Measurements from ENCODE around the gene CALU.

The CALU gene

DNA sequence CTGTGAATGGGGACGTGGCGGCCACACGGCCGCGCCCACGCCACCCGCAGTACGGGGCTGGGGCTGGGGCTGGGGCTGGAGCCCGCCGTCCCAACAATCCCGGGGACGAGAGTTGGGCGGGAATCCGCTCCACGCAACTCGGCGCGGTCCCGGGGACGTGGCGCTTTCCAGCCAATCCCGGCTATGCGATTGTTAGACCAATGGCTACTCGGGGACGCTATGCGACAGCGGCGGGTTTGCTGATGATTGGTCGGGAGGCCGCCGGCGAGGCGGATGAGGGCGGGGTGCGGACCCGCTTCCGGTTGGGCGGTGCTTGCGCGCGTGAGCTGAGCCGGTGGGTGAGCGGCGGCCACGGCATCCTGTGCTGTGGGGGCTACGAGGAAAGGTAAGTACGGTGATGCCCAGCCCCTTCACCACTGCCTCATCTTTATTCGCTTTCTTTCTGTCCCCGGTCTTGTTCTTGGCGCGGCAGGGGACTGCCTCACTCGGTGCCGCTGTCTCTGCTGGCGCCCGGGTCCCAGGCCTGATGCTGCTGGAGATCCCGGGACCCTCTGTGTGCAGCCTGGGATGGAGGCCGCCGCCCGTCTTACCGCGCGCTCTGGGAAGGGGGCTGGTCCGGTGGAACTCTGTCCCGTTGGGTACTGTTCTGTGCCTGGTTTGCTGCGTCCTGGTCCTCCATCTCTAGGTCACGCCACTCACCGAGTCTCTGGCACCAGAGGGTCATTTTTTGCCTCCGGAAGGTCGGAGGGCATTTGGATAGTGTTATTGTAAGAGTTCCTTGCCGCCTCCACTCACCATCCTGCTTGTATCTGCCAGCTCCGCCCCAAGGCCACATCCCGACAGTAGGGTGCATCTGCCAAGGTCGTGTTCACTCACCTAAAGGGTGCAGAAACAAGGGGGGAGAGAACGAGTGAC is at the start of gene CALU:
CALU (plus strand) TSS at position 312 of the 915 bp plus-strand sequence. CDS start 9,225 bp downstream, outside the sequence.
- H3K4me3 ChIP-seq (ENCODE audit: low read depth, low read length): peak within 1 kb of the TSS; percentile 95
- DNase-seq (ENCODE audit: low read depth): peak; percentile 91
- TF ChIP-seq, protein P1, sequence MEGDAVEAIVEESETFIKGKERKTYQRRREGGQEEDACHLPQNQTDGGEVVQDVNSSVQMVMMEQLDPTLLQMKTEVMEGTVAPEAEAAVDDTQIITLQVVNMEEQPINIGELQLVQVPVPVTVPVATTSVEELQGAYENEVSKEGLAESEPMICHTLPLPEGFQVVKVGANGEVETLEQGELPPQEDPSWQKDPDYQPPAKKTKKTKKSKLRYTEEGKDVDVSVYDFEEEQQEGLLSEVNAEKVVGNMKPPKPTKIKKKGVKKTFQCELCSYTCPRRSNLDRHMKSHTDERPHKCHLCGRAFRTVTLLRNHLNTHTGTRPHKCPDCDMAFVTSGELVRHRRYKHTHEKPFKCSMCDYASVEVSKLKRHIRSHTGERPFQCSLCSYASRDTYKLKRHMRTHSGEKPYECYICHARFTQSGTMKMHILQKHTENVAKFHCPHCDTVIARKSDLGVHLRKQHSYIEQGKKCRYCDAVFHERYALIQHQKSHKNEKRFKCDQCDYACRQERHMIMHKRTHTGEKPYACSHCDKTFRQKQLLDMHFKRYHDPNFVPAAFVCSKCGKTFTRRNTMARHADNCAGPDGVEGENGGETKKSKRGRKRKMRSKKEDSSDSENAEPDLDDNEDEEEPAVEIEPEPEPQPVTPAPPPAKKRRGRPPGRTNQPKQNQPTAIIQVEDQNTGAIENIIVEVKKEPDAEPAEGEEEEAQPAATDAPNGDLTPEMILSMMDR (IDR thresholded peaks at IDR 0.05; ENCODE audit: control insufficient read depth, extremely low read depth, insufficient read depth): no peak

DNA sequence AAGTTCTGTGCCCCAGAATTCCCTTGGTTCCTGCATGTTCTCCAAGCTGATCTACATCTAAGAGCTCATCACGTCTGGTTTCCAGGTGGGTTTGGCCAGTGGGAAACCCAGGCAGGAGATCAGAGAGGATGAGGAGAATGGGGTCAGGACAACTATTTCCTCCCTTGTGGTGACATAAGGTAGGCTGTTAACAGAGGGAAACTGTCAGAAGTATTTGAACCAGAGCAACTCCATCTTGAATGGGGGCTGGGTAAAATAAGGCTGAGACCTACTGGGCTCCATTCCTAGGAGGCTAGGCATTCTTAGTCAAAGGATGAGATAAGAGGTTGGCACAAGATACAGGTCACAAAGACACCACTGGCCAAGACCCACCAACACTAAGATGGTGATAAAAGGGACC is 47.9 kb upstream of the CALU start:
- no peak for DNase-seq (ENCODE audit: low read depth)
- TF ChIP-seq, protein P1 (IDR thresholded peaks at IDR 0.05; ENCODE audit: control insufficient read depth, extremely low read depth, insufficient read depth): no peak
- H3K4me3 ChIP-seq (ENCODE audit: low read depth, low read length): no peak overlapping the region

DNA sequence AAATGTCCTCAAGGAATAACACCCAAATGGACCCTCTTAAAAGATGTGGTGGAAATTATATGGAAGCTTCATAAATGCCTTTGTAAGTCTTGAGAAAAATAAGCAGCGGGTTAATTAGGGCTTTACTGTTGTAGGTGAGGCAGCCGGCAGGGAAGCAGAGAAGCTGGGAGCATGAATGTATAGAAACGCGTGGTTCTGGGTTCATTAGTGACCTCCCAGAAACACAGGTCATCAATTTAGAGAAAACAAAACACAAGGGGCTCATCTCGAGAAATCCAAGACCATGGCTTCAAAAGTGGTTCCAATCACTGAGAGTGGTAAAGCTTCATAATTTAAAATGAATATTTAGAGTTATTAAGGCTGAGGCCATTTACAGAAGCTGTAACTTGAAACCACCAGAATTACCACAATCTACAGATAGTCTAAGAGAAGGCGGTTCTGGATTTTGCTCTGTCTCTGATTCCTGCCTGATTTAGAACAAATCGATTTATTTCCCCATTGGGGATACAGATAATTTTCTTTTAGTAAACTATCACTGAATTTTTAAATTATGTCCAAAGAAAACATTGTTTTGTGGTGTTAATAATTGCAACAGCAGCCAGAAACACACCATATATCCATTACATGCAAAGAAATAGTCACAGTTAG is 46.4 kb upstream of the CALU start:
- H3K4me3 ChIP-seq (ENCODE audit: low read depth, low read length): no peak overlapping the region
- TF ChIP-seq, protein P1 (IDR thresholded peaks at IDR 0.05; ENCODE audit: control insufficient read depth, extremely low read depth, insufficient read depth): no peak
- DNase-seq (ENCODE audit: low read depth): no peak

DNA sequence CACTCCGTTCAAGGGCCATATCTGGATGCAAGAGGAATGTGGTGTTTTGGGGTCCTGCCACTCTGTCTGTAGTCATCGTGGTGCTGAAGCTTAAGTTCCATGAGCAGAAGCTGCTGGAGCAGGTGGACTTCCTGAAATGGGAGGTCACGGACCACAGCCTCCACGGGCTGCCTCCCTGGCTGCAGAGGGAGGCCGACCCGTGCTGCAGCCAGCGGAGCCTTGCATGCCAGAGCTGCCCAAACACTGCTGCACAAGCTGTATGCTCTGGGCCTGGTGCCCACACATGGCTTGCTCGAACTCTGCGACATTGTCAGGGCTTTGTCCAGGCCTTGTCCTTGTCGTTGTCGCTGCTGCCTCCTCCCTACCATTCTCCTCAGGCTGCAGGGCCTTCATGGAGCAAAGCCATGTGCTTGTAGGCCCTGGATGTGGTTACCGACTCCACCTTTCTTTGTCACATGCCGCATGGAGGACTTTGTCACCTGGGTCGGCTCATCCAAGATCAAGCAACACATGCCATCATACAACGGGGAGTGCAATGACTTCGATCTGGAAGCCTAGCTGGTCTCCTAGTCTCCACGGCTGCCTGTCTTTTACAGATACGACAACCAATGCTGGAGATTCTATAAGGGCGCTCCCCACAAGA is 45.7 kb upstream of the CALU start:
- TF ChIP-seq, protein P1 (IDR thresholded peaks at IDR 0.05; ENCODE audit: control insufficient read depth, extremely low read depth, insufficient read depth): no peak
- H3K4me3 ChIP-seq (ENCODE audit: low read depth, low read length): no peak overlapping the region
- no peak for DNase-seq (ENCODE audit: low read depth)

DNA sequence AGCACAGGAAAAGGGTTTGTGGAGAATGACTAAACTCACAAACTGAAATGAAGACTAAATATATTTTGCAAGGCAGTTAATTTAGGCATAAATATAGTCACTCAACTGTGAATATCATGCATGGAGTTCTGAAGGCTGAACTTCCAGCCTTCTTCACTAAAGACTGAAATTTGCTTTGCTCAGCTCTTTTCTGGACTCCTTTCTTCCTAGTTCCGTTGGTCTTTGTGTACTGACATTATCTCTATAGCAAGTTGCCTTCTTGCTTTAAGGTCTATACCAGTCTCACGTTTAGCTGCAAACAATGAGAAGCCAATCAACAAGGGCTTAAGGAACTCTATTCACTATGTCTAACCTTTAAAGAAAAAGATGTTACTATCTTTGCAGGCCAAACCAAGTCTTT is 44.4 kb upstream of the CALU start:
- TF ChIP-seq, protein P1 (IDR thresholded peaks at IDR 0.05; ENCODE audit: control insufficient read depth, extremely low read depth, insufficient read depth): no peak
- no peak for DNase-seq (ENCODE audit: low read depth)
- H3K4me3 ChIP-seq (ENCODE audit: low read depth, low read length): no peak overlapping the region

DNA sequence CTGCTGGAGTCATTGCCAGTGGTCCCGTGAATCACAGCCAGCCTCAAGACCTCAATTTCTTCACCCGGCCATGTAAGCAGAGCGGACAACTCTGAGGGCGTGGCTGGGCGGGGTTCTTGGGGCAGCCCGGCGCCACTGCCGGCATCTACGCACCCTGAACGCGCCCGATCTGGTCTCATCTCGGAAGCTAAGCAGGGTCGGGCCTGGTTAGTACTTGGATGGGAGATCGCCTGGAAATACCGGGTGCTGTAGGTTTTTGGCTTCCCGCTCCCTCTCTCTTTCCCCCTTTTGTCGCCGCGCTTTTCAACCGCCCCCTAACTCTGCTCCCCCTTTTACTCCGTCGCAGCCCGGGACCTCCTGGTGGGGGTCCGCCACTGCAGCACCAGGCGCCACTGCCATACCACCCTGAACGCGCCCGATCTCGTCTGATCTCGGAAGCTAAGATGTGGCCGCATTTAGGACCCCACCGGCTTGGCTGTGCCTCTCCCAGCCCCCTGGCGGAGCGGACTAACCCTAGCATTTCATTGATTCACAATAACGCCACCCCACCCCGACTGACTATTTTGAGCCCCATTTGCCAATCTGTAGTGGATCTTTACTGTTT is 41.8 kb upstream of the CALU start:
- H3K4me3 ChIP-seq (ENCODE audit: low read depth, low read length): no peak overlapping the region
- no peak for DNase-seq (ENCODE audit: low read depth)
- TF ChIP-seq, protein P1 (IDR thresholded peaks at IDR 0.05; ENCODE audit: control insufficient read depth, extremely low read depth, insufficient read depth): no peak
